IMR-90 (cell line): ENCODE data around the gene RARB. TPM values are rescaled to one million over a fixed set of nuclear protein-coding genes. Genes with fewer than 3 reads are reported as not detected.

Experiments used
- ATAC-seq: fragments of 200-7000 bp; cut with Tn5 transposase; 2 replicates; pipeline ENCODE4 v1.9.1; 2020; ENCODE audit warnings: low read depth, mild to moderate bottlenecking, moderate library complexity
- BruUV-seq: library from RNA; stranded (reverse); fragments of 400-500 nt; replicated peaks from 2 replicates; lab custom pipeline; 2021; lab: Mats Ljungman, UMichigan
- CTCF ChIA-PET: fragments of 300-600 bp; formaldehyde crosslinking; extraction: SDS; loops from one replicate; lab custom pipeline; 2021; ENCODE audit warnings: antibody characterized with exemption; lab: Yijun Ruan, JAX
- POLR2A ChIA-PET: fragments of 300-600 bp; sonication (Branson Sonifier 250); formaldehyde crosslinking; loops from one replicate; lab custom pipeline; 2022; ENCODE audit warnings: antibody characterized with exemption; ENCODE audit not compliant: unreplicated experiment; lab: Charles Lee
- DNase-seq: peaks from one replicate; pipeline ENCODE4 v3.0.0; 2013
- H2AFZ ChIP-seq: replicated peaks from 2 replicates; pipeline ENCODE3; 2013; ENCODE audit warnings: low read length, mild to moderate bottlenecking; ENCODE audit not compliant: poor library complexity
- H2AK5ac ChIP-seq: 2 replicates; pipeline ENCODE4 v1.6.1; 2013; ENCODE audit warnings: low read depth, low read length, inconsistent platforms
- H2AK9ac ChIP-seq: replicated peaks from 2 replicates; pipeline ENCODE3; 2013; ENCODE audit warnings: mild to moderate bottlenecking, low read depth, low read length, moderate library complexity; ENCODE audit not compliant: poor library complexity
- H2BK120ac ChIP-seq: 2 replicates; pipeline ENCODE4 v1.6.1; 2013; ENCODE audit warnings: low read depth, low read length, inconsistent platforms
- H2BK15ac ChIP-seq: 3 replicates; pipeline ENCODE4 v1.6.1; 2013; ENCODE audit warnings: low read depth, low read length, inconsistent platforms
- H2BK20ac ChIP-seq: 2 replicates; pipeline ENCODE4 v1.6.1; 2013; ENCODE audit warnings: low read depth, mild to moderate bottlenecking, inconsistent platforms, low read length, moderate library complexity
- H2BK5ac ChIP-seq: 2 replicates; pipeline ENCODE4 v1.6.1; 2013; ENCODE audit warnings: mild to moderate bottlenecking, low read depth, low read length, inconsistent platforms; ENCODE audit not compliant: poor library complexity, severe bottlenecking
- H3K14ac ChIP-seq: replicated peaks from 2 replicates; pipeline ENCODE4 v1.6.1; 2013; ENCODE audit warnings: low read depth, low read length, inconsistent platforms
- H3K18ac ChIP-seq: 2 replicates; pipeline ENCODE4 v1.6.1; 2013; ENCODE audit warnings: low read depth, low read length, control low read depth
- H3K23ac ChIP-seq: 2 replicates; pipeline ENCODE4 v1.6.1; 2013; ENCODE audit warnings: low read depth, low read length, inconsistent platforms
- H3K27ac ChIP-seq: 2 replicates; pipeline ENCODE4 v1.5.1; 2013; ENCODE audit warnings: mild to moderate bottlenecking, control low read depth, low read length; ENCODE audit not compliant: insufficient read depth
- H3K27me3 ChIP-seq: 2 replicates; pipeline ENCODE4 v1.6.1; 2013; ENCODE audit warnings: low read length; ENCODE audit not compliant: control insufficient read depth, insufficient read depth
- H3K36me3 ChIP-seq: 2 replicates; pipeline ENCODE4 v1.6.1; 2013; ENCODE audit warnings: low read length, mixed read lengths; ENCODE audit not compliant: control insufficient read depth, insufficient read depth
- H3K4ac ChIP-seq: 2 replicates; pipeline ENCODE4 v1.6.1; 2013; ENCODE audit warnings: low read depth, low read length, inconsistent platforms
- H3K4me1 ChIP-seq: 2 replicates; pipeline ENCODE4 v1.6.1; 2013; ENCODE audit warnings: low read length, mixed read lengths; ENCODE audit not compliant: control insufficient read depth, insufficient read depth
- H3K4me2 ChIP-seq: 2 replicates; pipeline ENCODE4 v1.6.1; 2013; ENCODE audit warnings: low read depth, mild to moderate bottlenecking, control low read depth, low read length, moderate library complexity
- H3K4me3 ChIP-seq: 2 replicates; pipeline ENCODE4 v1.5.1; 2013; ENCODE audit warnings: low read depth, mild to moderate bottlenecking, control low read depth, low read length, moderate library complexity; ENCODE audit not compliant: insufficient read depth
- H3K56ac ChIP-seq: 2 replicates; pipeline ENCODE4 v1.6.1; 2013; ENCODE audit warnings: low read length, inconsistent platforms; ENCODE audit not compliant: insufficient read depth; ENCODE audit errors: extremely low read depth
- H3K79me1 ChIP-seq, 2 experiments: 2 replicates each; pipeline ENCODE4 v1.6.1; 2013; ENCODE audit warnings: low read length in 2 of 2, inconsistent platforms in 1 of 2, low read depth in 1 of 2
- H3K9ac ChIP-seq: 2 replicates; pipeline ENCODE4 v1.6.1; 2013; ENCODE audit warnings: low read depth, low read length, control low read depth
- H3K9me1 ChIP-seq: 2 replicates; pipeline ENCODE4 v1.6.1; 2013; ENCODE audit warnings: low read length, inconsistent platforms; ENCODE audit not compliant: insufficient read depth
- H3K9me3 ChIP-seq: 2 replicates; pipeline ENCODE4 v1.6.1; 2013; ENCODE audit warnings: low read length; ENCODE audit not compliant: control insufficient read depth, insufficient read depth
- H4K20me1 ChIP-seq: 2 replicates; pipeline ENCODE4 v1.6.1; 2013; ENCODE audit warnings: low read length, inconsistent platforms; ENCODE audit not compliant: insufficient read depth
- H4K5ac ChIP-seq: 2 replicates; pipeline ENCODE4 v1.6.1; 2013; ENCODE audit warnings: mild to moderate bottlenecking, low read depth, low read length, control low read depth
- H4K8ac ChIP-seq, 2 experiments: 2 replicates each; pipeline ENCODE4 v1.6.1; 2013; ENCODE audit warnings: low read depth in 2 of 2, low read length in 2 of 2, control low read depth in 1 of 2, inconsistent platforms in 1 of 2
- H4K91ac ChIP-seq: 2 replicates; pipeline ENCODE4 v1.6.1; 2013; ENCODE audit warnings: low read depth, low read length, inconsistent platforms; ENCODE audit not compliant: insufficient read depth
- BHLHE40 ChIP-seq: fragments of 150-350 bp; IDR thresholded peaks from 2 replicates; pipeline ENCODE4 v1.6.1; 2016; ENCODE audit warnings: mild to moderate bottlenecking, low read depth, low read length
- CEBPB ChIP-seq: IDR thresholded peaks from 2 replicates; pipeline ENCODE4 v1.6.1; 2012; ENCODE audit warnings: low read depth, low read length, improper control_type of control experiment
- CHD1 ChIP-seq: IDR thresholded peaks from 2 replicates; pipeline ENCODE4 v1.6.1; 2012; ENCODE audit warnings: low read depth, low read length, improper control_type of control experiment
- CTCF ChIP-seq: conservative IDR thresholded peaks from 2 replicates; pipeline ENCODE4 v1.5.1; 2012; ENCODE audit warnings: mild to moderate bottlenecking, low read depth, low read length, improper control_type of control experiment
- ELK1 ChIP-seq: fragments of 150-350 bp; IDR thresholded peaks from 2 replicates; pipeline ENCODE4 v1.6.1; 2016; ENCODE audit warnings: low read depth, mild to moderate bottlenecking, low read length, moderate library complexity, borderline replicate concordance
- FOS ChIP-seq: fragments of 150-350 bp; IDR thresholded peaks from 2 replicates; pipeline ENCODE4 v1.6.1; 2016; ENCODE audit warnings: low read depth, low read length
- MAFK ChIP-seq: IDR thresholded peaks from 2 replicates; pipeline ENCODE4 v1.6.1; 2012; ENCODE audit warnings: low read depth, low read length, improper control_type of control experiment
- MAZ ChIP-seq: IDR thresholded peaks from 2 replicates; pipeline ENCODE4 v1.6.1; 2012; ENCODE audit warnings: low read depth, mild to moderate bottlenecking, low read length, improper control_type of control experiment, moderate library complexity, borderline replicate concordance
- MXI1 ChIP-seq: IDR thresholded peaks from 2 replicates; pipeline ENCODE4 v1.6.1; 2012; ENCODE audit warnings: low read depth, mild to moderate bottlenecking, low read length, moderate library complexity, borderline replicate concordance
- NFE2L2 ChIP-seq: fragments of 150-350 bp; IDR thresholded peaks from 2 replicates; pipeline ENCODE4 v1.6.1; 2016; ENCODE audit warnings: low read depth, mild to moderate bottlenecking, low read length
- POLR2A ChIP-seq: IDR thresholded peaks from 2 replicates; pipeline ENCODE4 v1.6.1; 2012; ENCODE audit warnings: mild to moderate bottlenecking, low read depth, low read length
- RAD21 ChIP-seq: IDR thresholded peaks from 2 replicates; pipeline ENCODE4 v1.6.1; 2012; ENCODE audit warnings: low read length, improper control_type of control experiment
- RCOR1 ChIP-seq: IDR thresholded peaks from 2 replicates; pipeline ENCODE4 v1.6.1; 2012; ENCODE audit warnings: mild to moderate bottlenecking, low read length, improper control_type of control experiment; ENCODE audit not compliant: insufficient replicate concordance
- RFX5 ChIP-seq: IDR thresholded peaks from 2 replicates; pipeline ENCODE4 v1.8.0; 2012; ENCODE audit warnings: low read depth, mild to moderate bottlenecking, low read length, moderate library complexity
- SMC3 ChIP-seq: fragments of 150-350 bp; IDR thresholded peaks from 2 replicates; pipeline ENCODE4 v1.6.1; 2016; ENCODE audit warnings: low read depth, mild to moderate bottlenecking, antibody characterized with exemption, low read length, moderate library complexity
- USF2 ChIP-seq: fragments of 150-350 bp; IDR thresholded peaks from 2 replicates; pipeline ENCODE4 v1.6.1; 2017; ENCODE audit warnings: mild to moderate bottlenecking, antibody characterized with exemption, low read length, low read depth
- WGBS, 2 experiments: methylation state at CpG; one replicate each; pipeline versions ENCODE4 v1.1.5 to v1.1.7; 2013; ENCODE audit warnings: missing lambda C conversion rate in 2 of 2; ENCODE audit not compliant: insufficient read length in 1 of 2; ENCODE audit errors: extremely low coverage in 2 of 2; 5-methylcytosine and 5-hydroxymethylcytosine counted together
- dilution Hi-C: fragments of 300-500 bp; cut with HindIII; formaldehyde crosslinking; loops from one replicate; pipeline ENCODE4 v1.14.3; 2018; ENCODE audit warnings: low sequenced_read_pairs; ENCODE audit not compliant: unreplicated experiment
- in situ Hi-C: fragments of 300-500 bp; cut with MboI; formaldehyde crosslinking; loops from 3 replicates; pipeline ENCODE4 v1.14.3; 2019; ENCODE audit warnings: low sequenced_read_pairs, inconsistent platforms, mixed read lengths
- intact Hi-C: fragments of 100-400 bp; cut with micrococcal nuclease; formaldehyde crosslinking; loops from 2 replicates; pipeline ENCODE4 v1.10.0; 2022
- polyA plus RNA-seq, 3 experiments: library from polyadenylated mRNA; depleted of rRNA; stranded (reverse); fragments of >200 nt; gene quantifications; 2 replicates each; pipeline ENCODE4 v1.2.3, GENCODE V29; 2012; ENCODE audit warnings: low replicate concordance in 1 of 3
- total RNA-seq: library from RNA; depleted of rRNA; stranded (reverse); fragments of >200 nt; gene quantifications from 2 replicates; pipeline ENCODE4 v1.2.3, GENCODE V29; 2012

The RARB gene
- total and polyA plus RNA-seq, 2 of the 4 experiments (the other 2 are of a cell fraction): 0.53 to 1.4 TPM

- Histone ChIP-seq H2BK120ac (no peak overlapping the region), H2AFZ (no peak overlapping the region), H3K9ac (no peak overlapping the region), H2BK5ac (no peak overlapping the region), H4K20me1 (no peaks in the 10 kb centered on the region), H3K4me3 (no peak overlapping the region), H3K79me1 (no peaks in the 10 kb centered on the region), H3K4me2 (no peak overlapping the region), H3K56ac (no peak overlapping the region), H2AK9ac (no peak overlapping the region), H3K4ac (no peak overlapping the region), H3K9me1 (no peaks in the 10 kb centered on the region), H3K27ac (no peak overlapping the region), H3K14ac (no peak overlapping the region), H3K36me3 (no peaks in the 10 kb centered on the region), H3K4me1 (no peaks in the 10 kb centered on the region), H2BK20ac (no peak overlapping the region), H4K5ac (no peak overlapping the region), H4K91ac (no peak overlapping the region), H2BK15ac (no peak overlapping the region), H4K8ac (no peak overlapping the region), H3K23ac (no peak overlapping the region), H3K27me3 (no peaks in the 10 kb centered on the region; the same call in 1 of the 2 replicates), H3K18ac (no peak overlapping the region), H2AK5ac (no peak overlapping the region), H3K9me3 (no peaks in the 10 kb centered on the region)
- in situ Hi-C loops: no loop called here
- TF ChIP-seq SMC3: no peak
- TF ChIP-seq MXI1: no peak
- TF ChIP-seq RFX5: no peak
- no peak for TF ChIP-seq MAZ
- no peak for TF ChIP-seq FOS
- TF ChIP-seq ELK1: no peak
- no peak for TF ChIP-seq NFE2L2
- no peak for TF ChIP-seq RAD21
- no peak for TF ChIP-seq USF2
- TF ChIP-seq BHLHE40: no peak
- no peak for TF ChIP-seq CEBPB
- TF ChIP-seq CHD1: no peak
- no peak for TF ChIP-seq CTCF
- TF ChIP-seq RCOR1: no peak
- TF ChIP-seq POLR2A: no peak
- TF ChIP-seq MAFK: no peak
- POLR2A ChIA-PET: no interaction called here
- DNase-seq: no peak
- dilution Hi-C loops: no loop called here
- ATAC-seq: no peak; the same call in 1 of the 2 replicates
- no CpG with 5 or more reads among the region's 2 CpGs for WGBS, 2 experiments
- CTCF ChIA-PET: interaction anchor here (0.7 to 2.2 kb wide), 4 partner anchors 9 to 59 kb away, joined by 3 to 10 read pairs (median 3); no protein-coding TSS in a partner anchor
- intact Hi-C loops: no loop called here
- BruUV-seq: no TSS peak
These were observed 105.3 kb downstream of the RARB start for GRCh38 chr3:25533399-25533798.
